HS-5 (cell line): ENCODE measurements around the gene SLC6A3.

Source experiments
- DNase-seq: peaks from one replicate; pipeline ENCODE4 v3.0.0-alpha.2; 2012; ENCODE audit warnings: low read depth

The SLC6A3 gene

DNA sequence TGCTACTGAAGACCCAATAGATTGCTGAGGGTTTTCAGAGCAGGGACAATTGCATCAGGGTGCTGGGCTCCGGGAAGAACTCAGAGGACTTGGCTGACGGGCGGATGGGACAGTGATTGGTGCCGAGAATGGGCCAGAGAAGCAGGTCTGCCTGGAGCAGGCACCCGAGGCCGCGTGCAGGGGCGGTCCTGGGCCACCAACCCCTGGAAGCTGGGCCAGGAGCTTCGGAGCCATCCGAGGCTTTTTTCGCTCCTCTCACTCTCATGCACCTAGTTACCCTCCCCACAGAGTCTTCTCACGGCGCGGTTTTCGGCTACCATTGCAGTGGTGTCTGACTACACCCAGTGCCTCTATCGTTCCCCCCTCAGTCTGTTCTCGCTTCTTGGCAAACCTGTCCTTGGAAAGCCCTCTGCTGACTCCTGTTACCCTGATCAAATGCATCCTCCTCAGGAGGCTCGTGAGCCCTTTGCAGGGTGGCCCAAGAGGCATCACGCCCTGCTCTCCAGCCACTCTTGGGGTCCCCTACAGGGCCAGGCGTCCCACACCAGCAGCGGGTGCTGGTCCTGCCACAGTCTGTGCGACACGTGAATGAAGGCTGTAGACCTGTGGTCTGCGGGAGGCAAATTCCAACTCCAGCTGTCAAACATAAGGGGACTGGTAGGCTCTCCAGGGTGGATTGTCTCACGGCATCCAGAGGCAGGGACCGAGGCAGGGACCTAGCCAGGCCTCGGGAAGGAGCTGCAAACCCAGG is 99.2 kb downstream of the SLC6A3 start:
- no peak for DNase-seq

DNA sequence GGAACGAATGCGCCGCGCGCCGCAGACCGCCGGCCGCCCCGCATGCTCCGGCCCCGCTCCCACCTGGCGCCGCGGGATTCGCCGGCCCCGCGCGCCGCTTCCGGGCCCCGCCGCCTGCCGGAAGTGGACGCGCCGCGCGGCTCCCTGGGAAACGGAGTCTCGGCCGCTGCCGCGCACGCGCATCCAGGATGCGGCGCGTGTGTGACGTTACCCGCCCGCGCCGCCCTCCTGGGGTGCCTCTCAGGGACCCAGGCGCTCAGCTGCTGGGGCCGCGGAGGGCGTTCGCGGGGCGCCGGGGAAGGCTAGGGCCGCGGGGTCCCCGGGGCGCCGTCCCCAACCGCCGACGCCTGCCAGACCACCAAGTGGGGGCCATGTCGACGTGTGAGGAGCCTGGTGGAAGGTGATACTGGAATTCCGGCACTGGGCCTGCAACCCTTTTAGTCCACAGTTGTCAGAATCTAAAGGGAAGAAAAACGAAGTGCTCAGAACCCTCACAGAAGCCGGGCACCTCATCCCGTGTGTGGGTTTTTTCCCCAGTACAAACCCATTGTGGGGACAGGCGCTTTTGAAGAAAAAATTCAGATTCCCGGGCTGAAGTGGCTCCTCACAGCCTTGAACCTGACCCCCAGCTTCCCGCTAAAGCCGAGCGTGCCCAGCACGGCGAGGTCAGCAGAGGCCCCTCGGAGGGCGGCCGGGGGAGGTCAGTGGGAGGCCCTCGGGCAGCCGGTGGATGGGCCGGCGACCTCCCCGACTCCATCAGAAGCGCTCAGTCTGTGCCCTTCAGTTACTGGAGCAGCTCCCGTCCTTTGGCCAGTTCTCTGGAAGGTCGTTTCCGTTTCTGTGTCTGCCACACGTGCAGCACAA is 100.0 kb downstream of the SLC6A3 start, which contains the start of gene CLPTM1L:
CLPTM1L (minus strand) TSS at position 125 of the 864 bp plus-strand sequence. CDS start 258 bp downstream, outside the sequence.
- peak; percentile 38 for DNase-seq

DNA sequence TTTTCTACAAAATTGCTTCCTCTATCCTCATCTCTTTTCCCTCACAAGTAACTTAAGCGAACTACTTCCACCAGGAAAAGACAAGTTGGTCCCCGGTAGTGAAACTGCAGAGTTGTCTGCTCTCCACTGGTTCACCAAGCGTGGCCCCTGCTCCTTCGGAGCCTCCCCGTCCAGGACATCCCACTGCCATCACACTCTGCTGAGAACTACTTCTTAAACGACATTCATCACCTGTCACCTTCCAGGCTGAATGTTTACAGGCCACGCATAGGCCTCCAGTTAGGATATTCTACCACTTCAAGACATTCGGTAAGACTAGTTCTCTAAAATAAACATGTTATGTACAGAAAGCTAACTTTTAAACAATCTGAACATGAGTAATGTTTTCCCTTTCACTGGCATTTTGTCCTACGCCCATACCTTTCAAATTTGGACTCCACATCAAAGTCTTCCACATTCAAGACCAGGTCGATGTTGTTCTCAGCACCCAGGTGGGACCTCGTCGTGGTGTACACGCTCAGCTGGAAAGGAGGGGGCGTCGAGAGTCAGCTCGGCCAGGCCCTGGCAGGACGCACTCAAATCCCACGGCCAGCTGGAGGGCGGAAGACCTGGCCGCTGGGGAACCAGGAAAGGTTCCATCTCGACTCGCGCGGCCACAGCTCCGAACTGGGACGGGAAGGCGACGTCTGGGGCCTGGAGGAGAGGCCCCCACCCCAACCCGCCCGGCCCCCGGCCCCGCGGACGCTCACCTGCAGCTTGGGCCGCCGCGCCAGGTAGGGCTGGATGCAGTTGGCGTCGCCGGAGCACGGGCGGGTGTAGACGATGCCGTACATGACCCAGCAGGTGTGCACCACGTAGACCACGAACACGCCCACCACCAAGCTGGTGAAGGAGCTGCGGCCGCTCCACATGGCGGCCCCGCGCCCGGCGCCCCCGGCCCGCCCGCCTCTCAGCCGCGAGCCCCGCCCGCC is 101.0 kb downstream of the SLC6A3 start:
- DNase-seq, result no peak

DNA sequence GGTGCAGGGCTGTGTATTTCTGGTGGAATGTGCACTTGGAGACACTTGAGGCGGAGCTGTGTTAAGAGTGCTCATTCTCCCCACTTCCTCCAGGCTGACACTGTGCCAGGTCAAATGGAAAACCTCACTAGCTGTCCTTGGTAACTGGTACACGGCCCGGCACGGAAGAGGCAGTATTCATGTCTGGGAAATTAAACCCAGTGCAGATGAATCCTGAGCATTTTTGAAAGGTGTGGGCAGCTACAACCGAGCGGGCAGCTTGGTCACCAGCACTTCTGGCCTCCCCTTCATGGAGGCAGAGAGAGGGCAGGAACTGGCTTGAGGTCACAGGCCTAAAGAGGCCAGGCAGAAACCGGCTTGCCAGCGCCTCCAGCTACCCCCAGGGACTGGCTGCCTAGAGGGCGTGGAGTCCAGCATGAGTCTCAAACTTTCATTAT is 101.9 kb downstream of the SLC6A3 start:
- no peak for DNase-seq
